GM12878 (cell line): ENCODE measurements around the gene EPB42. TPM values are rescaled to one million over a fixed set of nuclear protein-coding genes. Genes with fewer than 3 reads are reported as not detected.

Experiments
- ATAC-seq: fragments of 200-7000 bp; cut with Tn5 transposase; 3 replicates; pipeline ENCODE4 v1.9.1; 2020; ENCODE audit warnings: mild to moderate bottlenecking, moderate library complexity
- BruUV-seq: library from RNA; stranded (reverse); fragments of 400-500 nt; replicated peaks from 2 replicates; lab custom pipeline; 2021; lab: Mats Ljungman, UMichigan
- CTCF ChIA-PET: fragments of 300-600 bp; sonication (Branson Sonifier 250); formaldehyde crosslinking; extraction: SDS; loops from one replicate; lab custom pipeline; 2021; ENCODE audit warnings: inconsistent platforms; lab: Yijun Ruan, JAX
- POLR2A ChIA-PET: fragments of 350-600 bp; formaldehyde crosslinking; extraction: SDS; loops from one replicate; lab custom pipeline; 2021; ENCODE audit warnings: inconsistent platforms; lab: Charles Lee
- RAD21 ChIA-PET: fragments of 300-600 bp; sonication (Branson Sonifier 250); formaldehyde crosslinking; loops from one replicate; lab custom pipeline; 2023; ENCODE audit warnings: antibody characterized with exemption; ENCODE audit not compliant: unreplicated experiment; lab: Charles Lee
- SMC1A ChIA-PET: fragments of 300-600 bp; sonication (Branson Sonifier 250); formaldehyde crosslinking; loops from one replicate; lab custom pipeline; 2023; ENCODE audit not compliant: unreplicated experiment, uncharacterized antibody; lab: Charles Lee
- DNase-seq: peaks from one replicate; pipeline ENCODE4 v3.0.0-alpha.2; 2011; ENCODE audit warnings: low read depth, low spot score
- FAIRE-seq: peaks from 3 replicates; lab custom pipeline; 2011; peaks lifted over from hg19 to GRCh38; lab: Jason Lieb, UNC
- H2AFZ ChIP-seq: 2 replicates; pipeline ENCODE4 v1.6.0; 2011; ENCODE audit warnings: low read depth, low read length, control low read depth; ENCODE audit not compliant: control insufficient read depth
- H3K27ac ChIP-seq: 2 replicates; pipeline ENCODE4 v1.5.1; 2011; ENCODE audit warnings: control low read depth; ENCODE audit not compliant: control insufficient read depth, insufficient read depth
- H3K27me3 ChIP-seq, 2 experiments: replicated peaks in 1 of 2; 2 replicates each; pipeline versions ENCODE4 v1.6.0 to v1.6.1; 2011; ENCODE audit warnings: low read length in 1 of 2; ENCODE audit not compliant: control insufficient read depth in 2 of 2, insufficient read depth in 2 of 2
- H3K36me3 ChIP-seq, 2 experiments: 2 replicates each; pipeline ENCODE4 v1.5.1; 2011; ENCODE audit warnings: low read length in 1 of 2; ENCODE audit not compliant: control insufficient read depth in 2 of 2, insufficient read depth in 2 of 2
- H3K4me1 ChIP-seq: 2 replicates; pipeline ENCODE4 v1.6.1; 2011; ENCODE audit warnings: mild to moderate bottlenecking, low read length, moderate library complexity, mixed read lengths; ENCODE audit not compliant: control insufficient read depth, insufficient read depth
- H3K4me2 ChIP-seq: 2 replicates; pipeline ENCODE4 v1.6.0; 2011; ENCODE audit warnings: control low read depth; ENCODE audit not compliant: control insufficient read depth, insufficient read depth
- H3K4me3 ChIP-seq: fragments of 200-600 bp; sonication (generic); 2 replicates; pipeline ENCODE4 v1.5.1; 2016
- H3K79me2 ChIP-seq: 2 replicates; pipeline ENCODE4 v1.6.0; 2011; ENCODE audit warnings: low read length; ENCODE audit not compliant: control insufficient read depth, insufficient read depth
- H3K9ac ChIP-seq: 2 replicates; pipeline ENCODE4 v1.8.0; 2011; ENCODE audit warnings: low read length, control low read depth, mixed read lengths; ENCODE audit not compliant: control insufficient read depth, insufficient read depth
- H3K9me3 ChIP-seq: replicated peaks from 3 replicates; pipeline ENCODE4 v1.5.1; 2011; ENCODE audit warnings: mild to moderate bottlenecking, low read length; ENCODE audit not compliant: control insufficient read depth, insufficient read depth
- H4K20me1 ChIP-seq: 2 replicates; pipeline ENCODE4 v1.6.0; 2011; ENCODE audit not compliant: control insufficient read depth, insufficient read depth
- CREM ChIP-seq: IDR thresholded peaks from 2 replicates; pipeline ENCODE4 v1.6.1; 2014; ENCODE audit warnings: antibody characterized with exemption, low read depth
- E4F1 ChIP-seq: fragments of 450-650 bp; IDR thresholded peaks from 2 replicates; pipeline ENCODE4 v1.6.1; 2018; ENCODE audit warnings: borderline replicate concordance, mild to moderate bottlenecking; ENCODE audit not compliant: partially characterized antibody
- EED ChIP-seq: sonication (generic); IDR thresholded peaks from 2 replicates; pipeline ENCODE4 v1.6.1; 2016; ENCODE audit warnings: antibody characterized with exemption, low read depth
- EP300 ChIP-seq, 2 experiments: fragments of 150-350 bp in 1 of 2; IDR thresholded peaks; 2 replicates each; pipeline ENCODE4 v1.6.1; 2011 to 2012; ENCODE audit warnings: low read depth in 2 of 2, low read length in 2 of 2, borderline replicate concordance in 1 of 2, improper control_type of control experiment in 1 of 2, inconsistent platforms in 1 of 2; ENCODE audit not compliant: control insufficient read depth in 1 of 2
- HDAC6 ChIP-seq: fragments of 200-600 bp; sonication (generic); IDR thresholded peaks from one replicate; pipeline ENCODE4 v1.8.0; 2017; ENCODE audit warnings: antibody characterized with exemption; ENCODE audit not compliant: unreplicated experiment
- JUND ChIP-seq: IDR thresholded peaks from 2 replicates; pipeline ENCODE4 v1.6.1; 2012; ENCODE audit warnings: low read depth, mild to moderate bottlenecking, low read length, improper control_type of control experiment, moderate library complexity
- MTA3 ChIP-seq: IDR thresholded peaks from 2 replicates; pipeline ENCODE4 v1.6.1; 2012; ENCODE audit warnings: low read length, inconsistent platforms, borderline replicate concordance
- PAX5 ChIP-seq: IDR thresholded peaks from 2 replicates; pipeline ENCODE4 v1.6.1; 2011; ENCODE audit warnings: low read depth, low read length, borderline replicate concordance
- PBX3 ChIP-seq: IDR thresholded peaks from 2 replicates; pipeline ENCODE4 v1.6.1; 2011; ENCODE audit warnings: mild to moderate bottlenecking, low read depth, low read length, moderate library complexity; ENCODE audit not compliant: insufficient replicate concordance
- PKNOX1 ChIP-seq: fragments of 450-650 bp; IDR thresholded peaks from 2 replicates; pipeline ENCODE4 v1.6.1; 2016; ENCODE audit warnings: mild to moderate bottlenecking
- RBBP5 ChIP-seq: fragments of 200-600 bp; sonication (generic); conservative IDR thresholded peaks from 2 replicates; pipeline ENCODE4 v1.6.1; 2016
- RCOR1 ChIP-seq: conservative IDR thresholded peaks from 2 replicates; pipeline ENCODE4 v1.6.1; 2012; ENCODE audit warnings: low read depth, low read length, improper control_type of control experiment
- SIN3A ChIP-seq: IDR thresholded peaks from 2 replicates; pipeline ENCODE4 v1.6.1; 2012; ENCODE audit warnings: low read depth, low read length, improper control_type of control experiment
- SP1 ChIP-seq: IDR thresholded peaks from one replicate; pipeline ENCODE4 v1.6.1; 2011; ENCODE audit warnings: low read depth, low read length
- SUPT20H ChIP-seq: IDR thresholded peaks from 2 replicates; pipeline ENCODE4 v1.6.1; 2011; ENCODE audit warnings: low read depth, mild to moderate bottlenecking, low read length, moderate library complexity, borderline replicate concordance; ENCODE audit not compliant: control insufficient read depth
- TCF12 ChIP-seq: IDR thresholded peaks from 2 replicates; pipeline ENCODE4 v1.6.1; 2011; ENCODE audit warnings: low read depth, mild to moderate bottlenecking, low read length
- YBX1 ChIP-seq: fragments of 450-650 bp; IDR thresholded peaks from 2 replicates; pipeline ENCODE4 v1.6.1; 2016; ENCODE audit warnings: antibody characterized with exemption
- WGBS: methylation state at CpG from one replicate; pipeline ENCODE4 v1.1.6; 2016; ENCODE audit warnings: low lambda C conversion rate; ENCODE audit not compliant: insufficient replicate concordance, insufficient coverage; ENCODE audit errors: missing lambda C conversion rate; 5-methylcytosine and 5-hydroxymethylcytosine counted together
- in situ Hi-C: fragments of 300-500 bp; cut with MboI; formaldehyde crosslinking; loops from 9 replicates; pipeline ENCODE4 v1.14.3; 2018; ENCODE audit warnings: mixed read lengths
- intact Hi-C: fragments of 100-400 bp; cut with micrococcal nuclease; formaldehyde crosslinking; loops from one replicate; pipeline ENCODE4 v1.14.2; 2022; ENCODE audit not compliant: unreplicated experiment
- polyA plus RNA-seq, 11 experiments: library from polyadenylated mRNA; depleted of rRNA in 4 of 11; unstranded in 6 of 11; stranded (reverse) in 5 of 11; fragments of >200 nt; fragmentation: Nextera tagmentation in 4 of 11; fragmentation: Illumina TruSeq in 1 of 11; extraction: Ambion mirVana in 4 of 11; extraction: Trizol in 1 of 11; gene quantifications; 1 replicate in 1 of 11; 2 replicates in 10 of 11; pipeline versions ENCODE4 v1.2.1 to v1.2.3, GENCODE V29; 2011 to 2016; ENCODE audit warnings: inconsistent platforms in 2 of 11, missing spikeins in 2 of 11, low read depth in 1 of 11
- total RNA-seq, 4 experiments: library from RNA; depleted of rRNA in 3 of 4; stranded (reverse); fragments of >200 nt in 3 of 4; fragmentation: Illumina TruSeq in 1 of 4; extraction: Trizol in 1 of 4; gene quantifications; 2 replicates each; pipeline versions ENCODE4 v1.2.1 to v1.2.3, GENCODE V29; 2013 to 2021

Gene EPB42
- total and polyA plus RNA-seq, 10 of the 15 experiments (the other 5 are each of a cell fraction or from before 2014, with no cell fraction given): not detected

- Histone ChIP-seq H3K27ac (no peak overlapping the region), H3K4me3 (no peak overlapping the region), H3K9me3 (no peaks in the 10 kb centered on the region; the same call in 2 of the 3 replicates), H3K4me1 (no peaks in the 10 kb centered on the region), H4K20me1 (no peaks in the 10 kb centered on the region), H2AFZ (no peak overlapping the region), H3K27me3 (no peaks in the 10 kb centered on the region; a peak in 1 of 4 replicates), H3K9ac (no peak overlapping the region), H3K4me2 (no peak overlapping the region), H3K79me2 (no peaks in the 10 kb centered on the region), H3K36me3 (peaks cover 0 to 13% of the 10 kb centered on the region in 2 experiments; a peak in 1 of 4 replicates)
- ChIA-PET SMC1A (no interaction called here), POLR2A (no interaction called here), CTCF (interaction anchor here (1.8 kb wide), 1 partner anchor 12 kb away, joined by 5 read pairs; no protein-coding TSS in a partner anchor), RAD21 (no interaction called here)
- BruUV-seq: no TSS peak
- ATAC-seq (no peak), DNase-seq (no peak), FAIRE-seq (no peak)
- intact Hi-C loops: no loop called here
- in situ Hi-C loops: no loop called here
- WGBS: 95% methylated on average over 3 of the region's 3 CpGs
- TF ChIP-seq PBX3 (no peak), CREM (no peak), PKNOX1 (no peak), JUND (no peak), EP300 (IDR thresholded peaks at IDR 0.05; ENCODE audit: borderline replicate concordance in 1 of 2, control insufficient read depth in 1 of 2, low read depth in 2 of 2, low read length in 2 of 2) (no peak), YBX1 (no peak), HDAC6 (no peak), RBBP5 (no peak), PAX5 (no peak), RCOR1 (no peak), EED (no peak), SUPT20H (no peak), SIN3A (no peak), TCF12 (no peak), MTA3 (no peak), E4F1 (no peak), SP1 (no peak)
These were observed 21.8 kb downstream of the EPB42 start for GRCh38 chr15:43198992-43199391.
